ENCODE results near the gene DPT.

- TF ChIP-seq POLR2AphosphoS5 (IDR thresholded peaks at IDR 0.05; ENCODE audit: borderline replicate concordance, low read depth, low read length): no peak
- no peak for TF ChIP-seq EZH2 (IDR thresholded peaks at IDR 0.05)
Measured at GRCh38 chr1:168767894-168768584, 39.0 kb upstream of the DPT start.

Measured in SK-N-MC (cell line).